ENCODE measurements around the gene NUP93. TPM values are rescaled to one million over a fixed set of nuclear protein-coding genes. Genes with fewer than 3 reads are reported as not detected.
A peak's percentile ranks its signal among the peaks of the same experiment; 100 is the strongest.

NUP93 gene
- total RNA-seq, 2 donors from 2014 or later = 146 to 149 TPM

- Mint-ChIP-seq H3K36me3 (ENCODE audit: low read depth) (peaks cover 12% of the 10 kb centered on the region), H3K4me3 (no peak overlapping the region), H3K4me1 (peaks cover 23% of the 10 kb centered on the region), H3K27me3 (ENCODE audit: insufficient read depth) (no peaks in the 10 kb centered on the region), H3K27ac (no peak overlapping the region), H3K9me3 (no peaks in the 10 kb centered on the region)
- WGBS, 2 experiments (ENCODE audit: insufficient coverage in 1 of 2, insufficient read length in 1 of 2) = 80 to 90% methylated on average over 5 to 7 of the region's 7 CpGs
- TF ChIP-seq, protein P1, sequence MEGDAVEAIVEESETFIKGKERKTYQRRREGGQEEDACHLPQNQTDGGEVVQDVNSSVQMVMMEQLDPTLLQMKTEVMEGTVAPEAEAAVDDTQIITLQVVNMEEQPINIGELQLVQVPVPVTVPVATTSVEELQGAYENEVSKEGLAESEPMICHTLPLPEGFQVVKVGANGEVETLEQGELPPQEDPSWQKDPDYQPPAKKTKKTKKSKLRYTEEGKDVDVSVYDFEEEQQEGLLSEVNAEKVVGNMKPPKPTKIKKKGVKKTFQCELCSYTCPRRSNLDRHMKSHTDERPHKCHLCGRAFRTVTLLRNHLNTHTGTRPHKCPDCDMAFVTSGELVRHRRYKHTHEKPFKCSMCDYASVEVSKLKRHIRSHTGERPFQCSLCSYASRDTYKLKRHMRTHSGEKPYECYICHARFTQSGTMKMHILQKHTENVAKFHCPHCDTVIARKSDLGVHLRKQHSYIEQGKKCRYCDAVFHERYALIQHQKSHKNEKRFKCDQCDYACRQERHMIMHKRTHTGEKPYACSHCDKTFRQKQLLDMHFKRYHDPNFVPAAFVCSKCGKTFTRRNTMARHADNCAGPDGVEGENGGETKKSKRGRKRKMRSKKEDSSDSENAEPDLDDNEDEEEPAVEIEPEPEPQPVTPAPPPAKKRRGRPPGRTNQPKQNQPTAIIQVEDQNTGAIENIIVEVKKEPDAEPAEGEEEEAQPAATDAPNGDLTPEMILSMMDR (conservative IDR thresholded peaks at IDR 0.05) = no peak
- Histone ChIP-seq H3K27ac (ENCODE audit: low read depth, low read length) (peak overlapping the region; percentile 42), H3K4me1 (ENCODE audit: control insufficient read depth, insufficient read depth, low read length) (peaks cover 6% of the 10 kb centered on the region), H3K9me3 (ENCODE audit: control insufficient read depth, low read length) (no peaks in the 10 kb centered on the region), H3K9ac (ENCODE audit: extremely low read depth, low read length, poor library complexity, severe bottlenecking) (no peak overlapping the region), H3K36me3 (ENCODE audit: control insufficient read depth, insufficient read depth, low read length) (peaks cover 14% of the 10 kb centered on the region), H3K27me3 (ENCODE audit: control insufficient read depth, insufficient read depth, low read length, poor library complexity, severe bottlenecking) (no peaks in the 10 kb centered on the region), H3K4me3 (ENCODE audit: low read length) (no peak overlapping the region)
- no peak for DNase-seq
These were observed 119.2 kb downstream of the NUP93 start for GRCh38 chr16:56848955-56849689.

DNA sequence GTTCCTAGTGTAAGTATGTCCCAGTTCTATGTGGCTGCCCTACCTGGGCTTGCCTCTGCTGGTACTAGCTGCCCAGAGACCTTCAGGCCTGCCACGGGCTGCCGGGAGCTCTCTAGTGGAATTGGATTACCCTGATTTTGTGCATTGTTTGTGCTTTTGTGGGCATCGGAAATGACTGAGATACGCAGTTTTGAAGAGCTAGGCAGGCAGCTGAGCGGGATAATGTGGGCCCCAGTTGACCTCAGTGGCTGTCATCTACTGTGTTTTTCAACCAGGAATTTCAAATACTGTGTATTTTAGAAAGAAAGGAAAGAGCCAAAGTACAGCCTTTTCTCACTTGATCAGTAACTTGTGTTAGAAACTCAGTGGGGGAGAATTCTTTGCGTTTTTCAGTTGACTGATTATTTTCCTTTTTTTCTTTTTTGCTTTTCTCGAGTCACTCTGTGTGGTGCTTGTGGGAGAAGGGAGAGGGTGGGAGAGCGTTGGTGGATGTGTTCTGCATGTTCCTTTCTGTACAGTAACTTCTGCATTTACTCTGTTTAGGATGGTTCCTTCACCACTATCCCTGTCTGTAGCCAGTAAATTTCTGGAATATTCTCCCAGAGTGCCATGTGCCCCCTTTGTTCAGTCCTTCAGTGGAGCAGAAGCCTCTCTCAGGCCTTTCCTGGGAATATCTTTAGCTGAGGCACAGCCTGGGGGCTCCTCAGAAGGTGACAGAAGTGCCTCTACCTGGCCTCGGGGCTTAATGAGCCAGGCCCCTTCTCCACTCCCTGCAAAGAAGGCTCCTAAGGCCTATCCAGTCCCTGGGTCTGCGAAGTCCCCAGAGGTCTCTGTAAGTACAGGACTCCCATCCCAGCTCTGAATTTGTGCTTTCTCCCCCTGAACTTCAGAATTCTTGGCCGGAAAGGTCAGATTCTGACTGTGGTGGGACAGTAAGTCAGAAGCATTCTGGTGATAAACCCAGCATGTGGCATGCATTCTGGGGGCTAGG, 120.1 kb downstream of the NUP93 start:
- H3K9me3 Mint-ChIP-seq = no peaks in the 10 kb centered on the region
- H3K9ac ChIP-seq (ENCODE audit: extremely low read depth, low read length, poor library complexity, severe bottlenecking) = no peak overlapping the region
- H3K4me1 ChIP-seq (ENCODE audit: control insufficient read depth, insufficient read depth, low read length) = peaks cover 6% of the 10 kb centered on the region
- peaks cover 10% of the 10 kb centered on the region for H3K36me3 ChIP-seq (ENCODE audit: control insufficient read depth, insufficient read depth, low read length)
- peak overlapping the region; percentile 42 for H3K27ac ChIP-seq (ENCODE audit: low read depth, low read length)
- H3K27ac Mint-ChIP-seq = no peak overlapping the region
- no peak overlapping the region for H3K4me3 ChIP-seq (ENCODE audit: low read length)
- peaks cover 23% of the 10 kb centered on the region for H3K4me1 Mint-ChIP-seq
- H3K4me3 Mint-ChIP-seq = no peak overlapping the region
- TF ChIP-seq, protein P1 (conservative IDR thresholded peaks at IDR 0.05) = no peak
- 79 to 92% methylated on average over 5 to 10 of the region's 11 CpGs for WGBS, 2 experiments (ENCODE audit: insufficient coverage in 1 of 2, insufficient read length in 1 of 2)
- H3K9me3 ChIP-seq (ENCODE audit: control insufficient read depth, low read length) = no peaks in the 10 kb centered on the region
- DNase-seq = no peak
- no peaks in the 10 kb centered on the region for H3K27me3 Mint-ChIP-seq (ENCODE audit: insufficient read depth)
- peaks cover 5% of the 10 kb centered on the region for H3K36me3 Mint-ChIP-seq (ENCODE audit: low read depth)
- H3K27me3 ChIP-seq (ENCODE audit: control insufficient read depth, insufficient read depth, low read length, poor library complexity, severe bottlenecking) = no peaks in the 10 kb centered on the region

- no peak overlapping the region for H3K4me3 Mint-ChIP-seq
- H3K4me1 Mint-ChIP-seq = peaks cover 26% of the 10 kb centered on the region
- Histone ChIP-seq H3K27me3 (ENCODE audit: control insufficient read depth, insufficient read depth, low read length, poor library complexity, severe bottlenecking) (no peaks in the 10 kb centered on the region), H3K4me1 (ENCODE audit: control insufficient read depth, insufficient read depth, low read length) (peaks cover 6% of the 10 kb centered on the region), H3K4me3 (ENCODE audit: low read length) (no peak overlapping the region), H3K36me3 (ENCODE audit: control insufficient read depth, insufficient read depth, low read length) (no peaks in the 10 kb centered on the region), H3K9me3 (ENCODE audit: control insufficient read depth, low read length) (no peaks in the 10 kb centered on the region), H3K9ac (ENCODE audit: extremely low read depth, low read length, poor library complexity, severe bottlenecking) (no peak overlapping the region), H3K27ac (ENCODE audit: low read depth, low read length) (no peak overlapping the region)
- peak; percentile 84 for DNase-seq
- TF ChIP-seq, protein P1 (conservative IDR thresholded peaks at IDR 0.05) = peak; percentile 82
- WGBS, 2 experiments (ENCODE audit: insufficient coverage in 1 of 2, insufficient read length in 1 of 2) = 69% methylated on average over 7 of the region's 8 CpGs
- H3K27me3 Mint-ChIP-seq (ENCODE audit: insufficient read depth) = no peaks in the 10 kb centered on the region
- H3K9me3 Mint-ChIP-seq = no peaks in the 10 kb centered on the region
- no peaks in the 10 kb centered on the region for H3K36me3 Mint-ChIP-seq (ENCODE audit: low read depth)
- no peak overlapping the region for H3K27ac Mint-ChIP-seq
These were observed 121.9 kb downstream of the NUP93 start for GRCh38 chr16:56851671-56852400.
